Left cardiac atrium (tissue), 4 donors: ENCODE data around the gene TMEM217. TPM values are rescaled to one million over a fixed set of nuclear protein-coding genes. Genes with fewer than 3 reads are reported as not detected.
A peak's percentile ranks its signal among the peaks of the same experiment; 100 is the strongest.

ENCODE experiments used
- ATAC-seq, 2 donors: fragments of 200-7000 bp; cut with Tn5 transposase; one replicate each; pipeline ENCODE4 v1.9.1; 2020; ENCODE audit warnings: mild to moderate bottlenecking in 2 of 2, moderate library complexity in 2 of 2
- DNase-seq: peaks from one replicate; pipeline ENCODE4 v3.0.0-alpha.2; 2020
- intact Hi-C, 2 donors: fragments of 100-400 bp; cut with DNase I; formaldehyde crosslinking; loops; one replicate each; pipeline versions ENCODE4 v1.14.1 to v1.15.1; 2022 to 2023
- total RNA-seq, 2 donors: library from RNA; stranded (reverse); fragmentation: NEBNext Ultra II Directional; extraction: Animal tissue kit (Norgen Biotek cat#: 25700); gene quantifications; one replicate each; pipeline ENCODE4 v1.2.1, GENCODE V29; 2021
- donor health status: DM: no; HTN: yes; CAD: no.
- donor health status: DM: no; HTN: yes; CAD: no; lungs with severe emphysema.
- donor health status: DM: yes; HTN: yes; CAD: no.
- donor health status: Dilated cardiomyopathy.

The TMEM217 gene
- total RNA-seq, 2 donors from 2014 or later, result 0.62 to 1.9 TPM

- no peak for DNase-seq
- intact Hi-C loops, result no loop called here
- peak in 1 of 2 donors; percentile 2 for ATAC-seq
These were observed 25.3 kb upstream of the TMEM217 start for GRCh38 chr6:37283268-37283667.

GRCh38 chr6:37282371-37282770, 24.4 kb upstream of the TMEM217 start:
- DNase-seq (no peak), ATAC-seq (no peak)
- intact Hi-C loops, result no loop called here

- intact Hi-C loops, result no loop called here
- DNase-seq, result no peak
- no peak for ATAC-seq
These were observed 22.4 kb upstream of the TMEM217 start for GRCh38 chr6:37280162-37280887.

GRCh38 chr6:37279366-37280134, 21.6 kb upstream of the TMEM217 start:
- DNase-seq (no peak), ATAC-seq (peak; percentile 14 to 53)
- intact Hi-C loops, result no loop called here

GRCh38 chr6:37277001-37277409, 19.1 kb upstream of the TMEM217 start:
- ATAC-seq, result no peak
- no peak for DNase-seq
- intact Hi-C loops, result no loop called here

GRCh38 chr6:37275350-37275749, 17.4 kb upstream of the TMEM217 start:
- DNase-seq, result no peak
- ATAC-seq, result no peak
- intact Hi-C loops, result no loop called here

GRCh38 chr6:37273690-37274089, 15.7 kb upstream of the TMEM217 start:
- ATAC-seq (no peak), DNase-seq (no peak)
- intact Hi-C loops, result no loop called here

GRCh38 chr6:37272834-37273566, 15.1 kb upstream of the TMEM217 start:
- no peak for DNase-seq
- ATAC-seq, result no peak
- intact Hi-C loops, result no loop called here

GRCh38 chr6:37269105-37269504, 11.2 kb upstream of the TMEM217 start:
- ATAC-seq (no peak), DNase-seq (no peak)
- intact Hi-C loops, result no loop called here

- ATAC-seq, result no peak
- intact Hi-C loops, result no loop called here
- no peak for DNase-seq
These were observed 7.9 kb upstream of the TMEM217 start for GRCh38 chr6:37265860-37266259.

- intact Hi-C loops, result no loop called here
- ATAC-seq, result no peak
- DNase-seq, result no peak
These were observed 7.1 kb upstream of the TMEM217 start for GRCh38 chr6:37265001-37265400.

- ATAC-seq (no peak), DNase-seq (no peak)
- intact Hi-C loops, result no loop called here
These were observed 4.6 kb upstream of the TMEM217 start for GRCh38 chr6:37262446-37263026.

GRCh38 chr6:37261198-37261597, 3.3 kb upstream of the TMEM217 start:
- ATAC-seq, result no peak
- intact Hi-C loops, result no loop called here
- DNase-seq, result no peak

GRCh38 chr6:37260444-37260843, 2.5 kb upstream of the TMEM217 start:
- intact Hi-C loops, result no loop called here
- ATAC-seq, result no peak
- DNase-seq, result no peak

- DNase-seq (no peak), ATAC-seq (no peak)
- intact Hi-C loops, result no loop called here
These were observed 2.1 kb upstream of the TMEM217 start for GRCh38 chr6:37260040-37260439.

- DNase-seq, result no peak
- ATAC-seq, result no peak
- intact Hi-C loops, result no loop called here
These were observed 1.2 kb upstream of the TMEM217 start for GRCh38 chr6:37259191-37259590.

- intact Hi-C loops, result no loop called here
- no peak for DNase-seq
- no peak for ATAC-seq
These were observed 611 bp upstream of the TMEM217 start for GRCh38 chr6:37258405-37259105.

GRCh38 chr6:37257320-37257633, 667 bp downstream of the TMEM217 start:
- intact Hi-C loops, result no loop called here

GRCh38 chr6:37256692-37257319, 1.1 kb downstream of the TMEM217 start:
- intact Hi-C loops, result no loop called here
- ATAC-seq (peak in 1 of 2 donors; percentile 12), DNase-seq (no peak)

More at GRCh38 chr6:37257320-37257633, 667 bp downstream of the TMEM217 start:
- no peak for ATAC-seq
- DNase-seq, result no peak
